Type B pancreatic cell (in vitro differentiated cells): ENCODE measurements around the gene PPARG. TPM values are rescaled to one million over a fixed set of nuclear protein-coding genes. Genes with fewer than 3 reads are reported as not detected.

Experiments used
- DNase-seq: peaks from one replicate; pipeline ENCODE4 v3.0.0; 2021; ENCODE audit warnings: mixed read lengths; ENCODE audit not compliant: unreplicated experiment; ENCODE audit errors: extremely low spot score
- H3K27ac Mint-ChIP-seq: 2 replicates; pipeline ENCODE4 v1.8.0; 2021; ENCODE audit warnings: mild to moderate bottlenecking, mixed read lengths
- H3K27me3 Mint-ChIP-seq: 2 replicates; pipeline ENCODE4 v1.8.0; 2021; ENCODE audit warnings: mixed read lengths
- H3K36me3 Mint-ChIP-seq: 2 replicates; pipeline ENCODE4 v1.8.0; 2021; ENCODE audit warnings: mixed read lengths
- H3K4me1 Mint-ChIP-seq: one replicate; pipeline ENCODE4 v1.8.0; 2021; ENCODE audit warnings: mixed read lengths; ENCODE audit not compliant: unreplicated experiment
- H3K4me3 Mint-ChIP-seq: 2 replicates; pipeline ENCODE4 v1.8.0; 2021; ENCODE audit warnings: mild to moderate bottlenecking, mixed read lengths
- H3K9me3 Mint-ChIP-seq: 2 replicates; pipeline ENCODE4 v1.8.0; 2021; ENCODE audit warnings: mixed read lengths
- total RNA-seq: library from RNA; stranded (reverse); gene quantifications from 2 replicates; pipeline ENCODE4 v1.2.1, GENCODE V29; 2021; ENCODE audit warnings: low replicate concordance
- TF ChIP-seq, protein P1 (sequence below): fragments of 200-600 bp; sonication (generic); conservative IDR thresholded peaks from 2 replicates; pipeline ENCODE4 v1.5.0; 2021; ENCODE audit warnings: antibody characterized with exemption, mild to moderate bottlenecking

Gene PPARG
- total RNA-seq, 1 donor from 2014 or later = 21.5 TPM

DNA sequence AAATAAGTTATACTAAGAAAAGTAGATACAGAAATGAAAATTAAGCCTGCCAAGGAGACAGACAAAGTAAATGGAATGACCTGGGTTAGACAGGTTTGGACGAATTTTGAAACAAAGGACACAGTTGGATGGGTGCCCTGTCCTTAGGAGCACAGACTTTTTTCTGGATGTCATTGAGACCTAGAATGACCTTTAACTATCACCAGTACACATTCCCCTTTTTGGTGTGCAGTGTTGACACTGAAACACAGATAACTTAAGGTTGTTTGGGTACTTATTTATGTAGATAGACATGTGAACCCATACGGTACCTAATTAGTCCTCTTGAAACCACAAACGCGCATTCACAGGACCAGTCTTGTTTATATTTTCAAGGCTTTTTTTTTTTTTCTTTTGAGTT lies 86.7 kb downstream of the PPARG start:
- Mint-ChIP-seq H3K4me3 (no peak overlapping the region), H3K27me3 (peaks cover 6% of the 10 kb centered on the region), H3K27ac (no peak overlapping the region), H3K36me3 (no peaks in the 10 kb centered on the region), H3K4me1 (no peaks in the 10 kb centered on the region), H3K9me3 (no peaks in the 10 kb centered on the region)
- DNase-seq = no peak
- TF ChIP-seq, protein P1, sequence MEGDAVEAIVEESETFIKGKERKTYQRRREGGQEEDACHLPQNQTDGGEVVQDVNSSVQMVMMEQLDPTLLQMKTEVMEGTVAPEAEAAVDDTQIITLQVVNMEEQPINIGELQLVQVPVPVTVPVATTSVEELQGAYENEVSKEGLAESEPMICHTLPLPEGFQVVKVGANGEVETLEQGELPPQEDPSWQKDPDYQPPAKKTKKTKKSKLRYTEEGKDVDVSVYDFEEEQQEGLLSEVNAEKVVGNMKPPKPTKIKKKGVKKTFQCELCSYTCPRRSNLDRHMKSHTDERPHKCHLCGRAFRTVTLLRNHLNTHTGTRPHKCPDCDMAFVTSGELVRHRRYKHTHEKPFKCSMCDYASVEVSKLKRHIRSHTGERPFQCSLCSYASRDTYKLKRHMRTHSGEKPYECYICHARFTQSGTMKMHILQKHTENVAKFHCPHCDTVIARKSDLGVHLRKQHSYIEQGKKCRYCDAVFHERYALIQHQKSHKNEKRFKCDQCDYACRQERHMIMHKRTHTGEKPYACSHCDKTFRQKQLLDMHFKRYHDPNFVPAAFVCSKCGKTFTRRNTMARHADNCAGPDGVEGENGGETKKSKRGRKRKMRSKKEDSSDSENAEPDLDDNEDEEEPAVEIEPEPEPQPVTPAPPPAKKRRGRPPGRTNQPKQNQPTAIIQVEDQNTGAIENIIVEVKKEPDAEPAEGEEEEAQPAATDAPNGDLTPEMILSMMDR = no peak

DNA sequence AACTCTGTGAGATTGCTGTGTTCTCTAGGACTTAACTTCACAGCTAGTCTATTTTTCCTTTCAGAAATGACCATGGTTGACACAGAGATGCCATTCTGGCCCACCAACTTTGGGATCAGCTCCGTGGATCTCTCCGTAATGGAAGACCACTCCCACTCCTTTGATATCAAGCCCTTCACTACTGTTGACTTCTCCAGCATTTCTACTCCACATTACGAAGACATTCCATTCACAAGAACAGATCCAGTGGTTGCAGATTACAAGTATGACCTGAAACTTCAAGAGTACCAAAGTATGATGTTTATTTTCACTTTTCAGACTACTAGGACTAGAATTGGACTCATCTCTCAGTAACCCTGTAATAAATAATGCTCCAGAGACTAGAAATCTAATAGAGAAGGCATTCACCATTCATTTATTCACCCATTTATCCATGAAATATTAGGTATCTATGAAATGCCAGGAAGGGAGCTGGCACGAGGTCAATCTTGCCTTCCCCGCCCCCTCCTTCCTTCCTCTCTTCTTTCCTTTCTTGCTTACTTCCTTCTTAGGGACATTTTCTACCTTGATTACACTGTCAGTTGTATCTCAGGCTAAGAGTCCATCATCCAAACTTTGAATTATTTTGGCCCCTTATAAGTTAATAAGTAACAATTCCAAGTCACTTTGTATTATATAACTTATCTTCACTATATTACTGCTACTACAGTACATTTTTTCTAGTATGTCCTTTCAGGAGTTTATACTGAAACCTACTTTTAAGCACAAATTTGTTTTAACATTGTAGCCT lies 91.0 kb downstream of the PPARG start:
- Mint-ChIP-seq H3K4me3 (no peak overlapping the region), H3K9me3 (no peaks in the 10 kb centered on the region), H3K4me1 (no peaks in the 10 kb centered on the region), H3K36me3 (no peaks in the 10 kb centered on the region), H3K27me3 (peaks cover 3% of the 10 kb centered on the region), H3K27ac (no peak overlapping the region)
- TF ChIP-seq, protein P1 = no peak
- no peak for DNase-seq

DNA sequence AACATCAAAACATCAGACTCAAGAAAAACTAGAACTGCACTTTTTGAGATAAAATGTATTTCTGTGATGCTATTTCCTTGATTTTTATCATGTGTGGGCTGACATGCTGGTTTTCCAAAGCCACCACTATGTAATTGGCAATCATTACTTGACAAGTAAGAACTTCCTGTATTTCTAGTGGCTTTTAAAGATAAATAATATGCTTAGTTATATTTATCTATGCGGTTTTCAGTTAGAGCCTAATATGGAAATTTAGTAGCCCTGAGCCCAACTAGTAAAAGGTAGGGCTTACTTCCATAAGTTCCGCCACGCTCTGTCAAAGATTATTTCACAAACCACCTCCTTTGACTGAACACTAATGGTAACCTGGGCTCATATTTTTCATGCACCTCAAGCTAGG lies 91.6 kb downstream of the PPARG start:
- TF ChIP-seq, protein P1 = no peak
- no peak for DNase-seq
- Mint-ChIP-seq H3K4me3 (no peak overlapping the region), H3K9me3 (no peaks in the 10 kb centered on the region), H3K27me3 (no peaks in the 10 kb centered on the region), H3K27ac (no peak overlapping the region), H3K36me3 (no peaks in the 10 kb centered on the region), H3K4me1 (no peaks in the 10 kb centered on the region)

DNA sequence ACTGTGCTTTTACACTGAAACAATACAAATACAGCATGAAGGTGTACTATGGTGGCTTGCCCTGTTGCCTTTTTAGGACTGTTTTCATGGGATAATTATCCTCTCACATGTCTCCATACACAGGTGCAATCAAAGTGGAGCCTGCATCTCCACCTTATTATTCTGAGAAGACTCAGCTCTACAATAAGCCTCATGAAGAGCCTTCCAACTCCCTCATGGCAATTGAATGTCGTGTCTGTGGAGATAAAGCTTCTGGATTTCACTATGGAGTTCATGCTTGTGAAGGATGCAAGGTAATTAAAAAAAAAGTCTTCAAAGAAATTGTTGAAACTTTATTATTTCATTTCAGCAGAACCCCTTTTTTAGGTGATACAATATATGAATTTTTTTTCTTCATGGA lies 92.3 kb downstream of the PPARG start:
- H3K36me3 Mint-ChIP-seq = no peaks in the 10 kb centered on the region
- H3K9me3 Mint-ChIP-seq = no peaks in the 10 kb centered on the region
- no peaks in the 10 kb centered on the region for H3K4me1 Mint-ChIP-seq
- no peak overlapping the region for H3K27ac Mint-ChIP-seq
- no peak for DNase-seq
- H3K27me3 Mint-ChIP-seq = no peaks in the 10 kb centered on the region
- TF ChIP-seq, protein P1 = no peak
- H3K4me3 Mint-ChIP-seq = no peak overlapping the region

DNA sequence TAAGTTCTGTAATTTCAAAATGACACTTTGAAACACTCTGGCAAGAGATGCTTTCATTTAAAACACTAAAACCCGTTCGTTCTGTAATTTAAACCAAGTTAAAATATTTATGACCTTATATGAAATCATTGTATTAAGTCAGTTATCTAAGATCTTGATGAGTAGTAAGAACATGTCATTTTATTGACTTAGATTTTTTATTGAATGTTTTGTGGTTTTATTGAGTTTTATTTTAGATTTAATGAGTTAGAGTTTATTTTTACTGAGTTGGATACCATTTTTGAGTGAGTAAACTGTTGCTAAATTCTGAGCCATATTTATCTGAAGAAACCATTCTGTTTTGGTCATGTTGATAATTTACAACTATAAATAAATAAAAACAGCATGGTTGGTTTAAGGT lies 94.3 kb downstream of the PPARG start:
- Mint-ChIP-seq H3K4me1 (no peaks in the 10 kb centered on the region), H3K4me3 (no peak overlapping the region), H3K27ac (no peak overlapping the region), H3K9me3 (no peaks in the 10 kb centered on the region), H3K27me3 (no peaks in the 10 kb centered on the region), H3K36me3 (no peaks in the 10 kb centered on the region)
- no peak for DNase-seq
- TF ChIP-seq, protein P1 = no peak
